Dedifferentiated amniotic fluid mesenchymal stem cell (primary cell): Measurements from ENCODE around the gene MAGT1.
A peak's percentile ranks its signal among the peaks of the same experiment; 100 is the strongest.
"Not testable (repeated sequence)": the region's sequence is repeated elsewhere in the genome, so short reads cannot be mapped to it uniquely, and the experiment has no call there.

ENCODE experiments used
- DNase-seq: peaks from one replicate; pipeline ENCODE4 v3.0.0-alpha.2; 2016; ENCODE audit errors: extremely low spot score

MAGT1 gene

DNA sequence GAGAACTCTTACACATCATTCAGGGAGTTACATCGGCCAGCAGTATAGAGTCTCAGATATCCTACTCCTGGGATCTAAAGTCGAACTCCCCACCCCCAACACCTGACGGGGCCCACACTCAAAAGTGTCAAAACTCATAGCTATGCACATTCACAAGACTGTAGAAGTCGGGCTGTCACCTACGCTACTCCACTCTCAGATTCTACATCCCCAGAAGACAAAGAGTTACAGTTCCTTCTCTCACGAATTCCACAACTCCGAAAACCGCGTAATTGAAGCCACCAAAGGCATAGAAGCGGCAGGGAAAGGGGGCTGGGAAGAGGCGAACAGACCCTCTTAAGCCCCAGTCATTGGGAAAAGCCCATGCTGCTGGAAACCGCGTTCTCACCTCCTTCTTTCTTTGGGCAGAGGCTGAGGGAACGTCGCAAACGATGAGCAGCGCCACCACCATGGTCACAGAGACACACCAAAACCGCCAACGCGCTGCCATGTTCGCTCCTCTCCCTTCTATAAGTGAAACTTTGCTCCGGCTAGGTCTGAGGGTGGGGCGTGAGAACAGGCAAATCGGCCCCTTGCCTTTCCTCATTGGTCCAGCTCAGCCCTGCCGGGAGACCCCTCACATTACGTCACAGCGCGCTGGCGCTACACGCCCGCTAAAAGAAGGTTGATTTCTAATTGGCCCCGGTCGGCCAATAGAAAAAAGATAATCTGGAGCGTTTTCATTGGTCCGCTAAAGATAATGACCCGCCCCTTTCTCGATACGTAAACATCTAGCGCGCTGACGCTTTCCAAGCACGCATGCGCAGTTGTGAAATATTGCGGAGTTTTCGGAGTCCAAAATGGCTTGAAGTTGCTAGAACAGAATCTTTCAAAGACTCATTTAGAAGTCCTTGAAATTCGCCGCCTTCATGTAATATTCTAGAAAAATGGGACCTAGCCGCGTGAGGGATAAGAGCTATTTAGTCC lies at the start of gene MAGT1:
MAGT1 (minus strand) TSS at position 515 of the 966 bp plus-strand sequence; CDS start at position 490, 25 bp downstream.
- DNase-seq = peak; percentile 95

DNA sequence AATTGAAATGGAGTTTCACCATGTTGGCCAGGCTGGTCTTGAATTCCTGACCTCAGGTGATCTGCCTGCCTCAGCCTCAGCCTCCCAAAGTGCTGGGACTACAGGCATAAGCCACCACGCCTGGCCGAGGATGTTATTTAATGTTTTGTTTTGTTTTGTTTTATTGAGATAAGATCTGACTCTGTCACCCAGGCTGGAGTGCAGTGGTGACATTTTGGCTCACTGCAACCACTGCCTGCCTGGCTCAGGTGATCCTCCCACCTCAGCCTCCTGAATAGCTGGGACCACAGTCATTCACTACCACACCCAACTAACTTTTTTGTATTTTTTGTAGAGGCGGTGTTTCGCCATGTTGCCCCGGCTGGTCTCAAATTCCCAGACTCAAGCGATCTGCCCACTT lies 49.8 kb upstream of the MAGT1 start:
- DNase-seq = not testable (repeated sequence)

DNA sequence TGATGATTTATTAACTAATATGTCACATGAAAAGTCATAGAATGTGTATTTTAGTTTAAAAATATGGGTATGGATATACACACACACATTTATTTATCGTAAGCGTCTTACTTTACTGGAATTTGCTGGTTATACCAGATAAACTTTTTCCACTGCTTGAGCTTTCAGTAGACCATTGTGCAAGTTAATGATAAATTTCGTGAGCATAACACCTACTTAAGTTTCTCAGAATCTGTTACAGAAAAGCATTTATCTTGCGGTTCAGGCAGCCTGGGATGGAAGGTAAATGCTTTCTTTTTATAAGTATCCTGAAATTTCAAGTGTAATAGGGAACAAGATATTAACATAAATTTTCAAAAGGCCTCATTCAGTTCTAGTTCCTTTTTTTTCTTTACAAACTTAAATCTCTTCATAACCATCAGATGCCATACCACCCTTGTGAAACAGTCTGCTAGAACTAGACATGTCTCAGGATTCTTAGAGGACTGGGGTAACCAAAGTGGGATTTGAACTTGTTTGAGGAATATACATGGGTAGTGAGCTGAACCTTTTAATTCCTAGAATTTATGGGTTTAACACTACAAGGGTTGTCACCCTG lies 42.9 kb upstream of the MAGT1 start:
- no peak for DNase-seq

DNA sequence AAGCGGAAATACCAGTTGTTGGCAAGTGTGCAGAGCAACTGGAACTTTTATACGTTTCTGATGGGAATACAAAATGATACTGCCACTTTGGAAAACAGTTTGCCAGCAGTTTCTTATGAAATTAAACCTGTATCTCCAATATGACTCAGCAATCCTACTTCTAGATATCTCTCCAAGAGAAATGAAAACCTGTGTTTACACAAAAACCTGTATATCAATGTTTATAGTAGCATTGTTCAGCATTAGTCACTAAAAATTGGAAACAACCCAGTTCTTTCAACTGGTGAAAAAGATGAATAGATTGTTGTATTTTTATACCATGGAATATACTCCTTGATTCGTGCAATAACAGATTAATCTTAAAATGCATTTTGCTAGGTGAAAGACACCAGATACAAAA lies 42.1 kb upstream of the MAGT1 start:
- DNase-seq = no peak

DNA sequence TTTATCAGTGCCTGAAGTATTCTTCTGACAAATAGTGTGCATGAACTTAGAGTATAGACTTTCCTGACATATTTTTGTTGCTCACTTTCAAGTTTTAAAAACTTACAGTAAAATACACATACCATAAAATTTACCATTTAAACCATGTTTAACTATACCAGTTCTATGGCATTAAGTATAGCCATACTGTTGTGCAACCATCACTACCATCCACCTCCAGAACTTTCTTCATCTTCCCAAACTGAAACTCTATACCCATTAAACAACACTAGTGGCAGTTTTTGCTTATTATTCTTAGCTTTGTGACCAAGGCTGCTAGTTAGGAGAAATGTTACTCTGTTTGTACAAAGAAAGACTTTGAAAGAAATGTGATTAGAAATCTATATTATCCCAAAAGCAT lies 41.1 kb upstream of the MAGT1 start:
- DNase-seq = no peak

DNA sequence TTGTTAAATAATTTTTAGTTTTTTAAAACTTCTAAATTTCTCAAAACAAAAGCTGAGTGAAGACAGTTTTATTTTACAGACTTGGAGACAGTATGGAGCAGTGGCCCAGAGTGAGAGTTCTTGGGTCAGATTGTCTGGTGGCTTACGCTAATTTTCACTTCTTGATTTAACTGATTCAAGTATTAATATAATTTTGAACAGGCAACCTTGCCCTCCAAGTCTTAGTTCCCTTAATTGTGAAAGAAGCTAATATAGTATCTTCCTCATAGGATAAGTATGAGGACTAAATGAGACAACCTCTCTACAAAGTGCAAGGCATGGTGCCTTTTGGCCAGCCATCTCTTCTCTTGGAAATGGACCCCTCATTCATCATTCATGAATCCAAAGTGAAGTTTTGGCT lies 40.7 kb upstream of the MAGT1 start:
- DNase-seq = no peak

DNA sequence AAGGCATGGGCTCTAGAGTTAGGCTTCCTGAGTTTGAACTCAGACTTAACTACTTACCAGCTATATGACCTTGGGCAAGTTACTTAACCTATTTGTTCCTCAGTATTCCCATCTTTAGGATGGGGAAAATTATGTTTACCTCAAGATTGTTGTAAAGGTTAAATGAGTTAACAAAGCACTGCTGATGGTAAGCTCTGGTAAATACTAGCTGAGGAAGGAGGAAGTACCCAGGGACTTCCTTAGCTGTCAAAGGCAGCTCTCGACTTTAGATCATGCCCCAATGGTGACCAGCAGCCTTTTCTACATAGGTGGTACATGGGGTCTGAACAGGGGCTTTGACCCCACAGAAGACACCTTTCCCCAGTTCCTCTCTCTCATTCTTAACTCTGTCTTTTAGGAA lies 35.3 kb upstream of the MAGT1 start:
- no peak for DNase-seq

DNA sequence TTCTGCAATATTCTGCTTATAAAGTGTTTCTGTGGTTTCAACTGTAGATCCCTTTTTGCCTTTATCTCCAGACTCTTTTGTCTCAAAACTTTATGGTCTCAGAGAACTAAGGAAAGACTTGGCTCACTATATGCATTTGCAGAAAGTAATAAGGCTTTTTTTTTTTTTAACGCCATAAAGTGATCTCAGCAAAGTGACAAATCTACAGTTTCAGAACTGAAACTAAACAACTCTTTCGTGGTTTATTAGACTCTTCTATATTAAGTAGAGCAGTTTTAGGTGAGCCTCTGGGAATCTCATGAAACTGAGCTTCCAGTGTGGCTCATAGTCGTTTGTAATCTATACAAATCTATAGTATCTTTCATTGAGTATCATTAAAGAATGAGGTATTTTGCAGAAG lies 30.5 kb upstream of the MAGT1 start:
- DNase-seq = no peak

DNA sequence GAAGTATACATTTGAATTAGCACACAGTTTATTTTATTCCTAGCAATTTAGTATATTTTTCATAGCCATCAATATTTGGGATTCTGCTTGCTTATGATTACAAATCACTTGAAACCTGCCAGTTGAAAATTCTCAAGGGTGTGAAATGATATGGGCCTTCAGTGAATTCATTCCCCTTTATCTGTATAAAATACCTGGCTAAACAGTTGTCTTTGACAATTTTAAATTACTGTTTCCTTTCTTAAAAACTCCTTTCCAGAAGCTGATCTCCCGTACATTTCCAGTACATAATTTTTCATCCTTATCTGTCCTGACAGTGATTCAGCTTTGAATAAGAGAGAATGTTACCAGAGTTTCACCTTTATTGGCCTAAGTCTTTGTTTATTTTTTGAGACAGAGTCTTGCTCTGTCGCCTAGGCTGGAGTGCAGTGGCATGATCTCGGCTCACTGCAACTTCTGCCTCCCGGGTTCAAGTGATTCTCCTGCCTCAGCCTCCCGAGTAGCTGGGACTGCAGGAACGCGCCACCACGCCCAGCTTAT lies 29.2 kb upstream of the MAGT1 start:
- no peak for DNase-seq

DNA sequence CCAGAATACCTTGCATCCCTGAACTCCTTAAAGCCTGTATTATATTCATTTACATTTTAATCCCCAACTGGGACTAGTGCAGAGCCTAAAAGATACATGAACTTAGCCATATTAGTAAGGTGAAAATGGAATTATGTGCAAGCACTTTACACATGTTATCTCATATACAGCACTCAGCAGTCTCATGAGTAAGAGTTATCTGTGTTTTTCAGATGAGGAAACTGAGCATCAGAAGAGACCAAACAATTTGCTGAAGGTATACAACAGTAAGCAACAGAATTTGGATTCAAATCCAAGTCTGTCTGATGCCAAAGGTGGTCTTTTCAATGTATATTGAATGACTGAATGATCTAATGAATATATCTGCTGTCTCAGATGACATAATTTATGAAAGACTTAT lies 27.6 kb upstream of the MAGT1 start:
- DNase-seq = no peak

DNA sequence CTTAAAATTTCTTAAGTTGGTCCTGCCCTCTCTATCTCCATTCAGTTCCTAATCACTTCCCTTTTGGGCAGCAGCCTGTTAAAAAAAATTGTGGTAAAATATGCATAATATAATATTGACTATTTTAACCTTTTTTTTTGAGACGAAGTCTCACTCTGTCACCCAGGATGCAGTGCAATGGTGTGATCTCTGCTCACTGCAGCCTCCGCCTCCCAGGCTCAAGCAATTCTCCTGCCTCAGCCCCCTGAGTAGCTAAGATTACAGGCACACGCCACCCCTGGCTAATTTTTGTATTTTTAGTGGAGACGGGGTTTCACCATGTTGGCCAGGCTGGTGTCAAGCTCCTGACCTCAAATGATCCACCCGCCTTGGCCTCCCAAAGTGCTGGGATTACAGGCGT lies 24.1 kb upstream of the MAGT1 start:
- not testable (repeated sequence) for DNase-seq

DNA sequence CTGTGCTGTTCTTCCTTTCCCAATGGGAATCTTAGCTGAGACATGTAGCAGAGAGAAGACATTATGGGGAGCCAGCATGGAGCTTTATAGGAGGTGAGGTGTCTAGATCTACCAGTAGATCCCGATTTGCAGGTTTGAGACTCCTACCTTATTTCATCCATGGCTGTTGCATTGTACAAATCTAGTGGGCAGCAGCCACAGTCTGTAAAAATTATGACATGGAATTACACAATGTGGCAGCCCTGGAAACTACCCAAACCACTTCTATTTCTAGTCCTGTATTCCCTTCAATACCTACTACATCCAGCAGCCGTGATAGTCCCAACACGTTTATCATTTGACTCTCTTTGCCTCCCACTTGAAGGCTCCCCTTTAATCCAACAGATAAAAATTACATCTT lies 23.3 kb upstream of the MAGT1 start:
- no peak for DNase-seq

DNA sequence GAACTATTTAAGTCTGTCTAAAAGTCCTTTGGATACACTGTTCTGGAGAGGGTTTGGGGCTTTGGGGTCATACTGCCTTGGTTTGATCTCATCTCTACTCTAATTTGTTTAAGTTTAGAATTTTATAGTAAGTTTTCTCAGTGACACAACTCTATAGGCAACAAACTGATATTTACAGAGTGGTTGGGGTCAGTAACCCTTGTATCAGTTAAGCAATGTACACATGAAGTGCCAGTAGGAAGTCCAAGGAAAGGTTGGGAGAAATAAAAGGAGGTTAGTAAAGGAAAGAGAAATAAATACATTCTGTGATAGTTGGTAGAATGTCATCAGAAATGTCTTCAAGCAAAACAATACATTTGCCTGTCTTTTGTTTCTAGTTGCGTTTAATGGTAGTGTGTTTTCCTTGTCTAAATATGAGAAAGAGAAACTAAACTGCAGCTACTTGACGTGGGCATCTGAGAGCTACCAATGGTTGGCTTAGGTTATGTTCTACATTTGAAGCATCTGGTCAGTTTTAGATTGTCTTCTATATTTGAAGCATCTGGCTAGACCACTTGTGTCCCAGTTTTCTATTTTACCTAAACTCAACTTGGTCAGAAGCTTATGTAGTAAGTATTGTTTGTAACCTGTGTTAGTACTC lies 22.2 kb upstream of the MAGT1 start:
- DNase-seq = no peak

DNA sequence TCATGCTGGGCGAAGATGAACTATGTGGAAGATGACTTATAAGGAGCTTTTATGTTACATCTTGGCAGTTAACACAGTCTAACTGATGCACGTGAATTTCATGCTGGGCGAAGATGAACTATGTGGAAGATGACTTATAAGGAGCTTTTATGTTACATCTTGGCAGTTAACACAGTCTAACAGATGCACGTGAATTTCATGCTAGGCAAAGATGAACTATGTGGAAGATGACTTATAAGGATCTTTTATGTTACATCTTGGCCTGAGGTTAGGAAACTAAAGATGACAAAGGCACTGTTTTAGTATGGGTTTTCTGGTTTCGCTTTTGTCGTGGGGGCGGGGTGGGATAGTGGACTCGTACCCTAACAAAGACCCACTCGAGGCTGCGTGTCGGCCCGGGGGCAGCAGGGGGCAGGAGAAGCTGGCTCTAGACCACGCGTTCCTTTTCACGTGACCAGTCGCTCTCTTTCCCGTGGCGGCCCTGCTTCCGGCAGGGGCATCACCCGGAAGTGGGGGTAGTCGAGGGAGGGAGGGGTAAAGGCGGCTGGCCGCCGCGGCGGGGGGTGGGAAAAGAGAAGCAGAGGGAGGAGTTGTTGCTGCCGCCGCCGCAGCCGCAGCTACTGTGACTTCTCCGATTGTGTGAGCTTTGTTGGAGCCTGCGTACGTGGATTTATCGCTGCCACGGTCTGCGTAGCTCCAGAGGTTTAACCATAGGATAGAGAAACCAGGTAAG lies 15.0 kb upstream of the MAGT1 start, which contains the start of gene ATP7A:
ATP7A (plus strand) TSS at position 586 of the 733 bp plus-strand sequence. CDS start 60,949 bp downstream, outside the sequence.
- DNase-seq = peak; percentile 77

DNA sequence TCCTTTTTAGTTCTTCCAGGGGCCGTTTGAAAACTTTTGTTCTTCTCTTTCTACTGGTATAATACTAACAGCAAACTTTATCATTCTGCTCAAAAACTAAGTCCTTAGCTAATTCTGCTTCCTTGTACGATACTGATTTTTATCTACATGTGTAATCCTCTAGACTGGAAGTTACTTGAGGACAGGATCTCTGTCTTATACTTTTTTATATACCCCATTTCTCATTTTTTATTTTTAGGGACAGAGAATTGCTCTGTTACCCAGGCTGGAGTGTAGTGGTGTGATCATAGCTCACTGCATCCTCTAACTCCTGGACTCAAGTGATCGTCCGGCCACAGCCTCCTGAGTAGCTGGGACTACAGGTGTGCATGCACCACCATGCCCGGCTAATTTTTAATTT lies 6.3 kb upstream of the MAGT1 start:
- no peak for DNase-seq

DNA sequence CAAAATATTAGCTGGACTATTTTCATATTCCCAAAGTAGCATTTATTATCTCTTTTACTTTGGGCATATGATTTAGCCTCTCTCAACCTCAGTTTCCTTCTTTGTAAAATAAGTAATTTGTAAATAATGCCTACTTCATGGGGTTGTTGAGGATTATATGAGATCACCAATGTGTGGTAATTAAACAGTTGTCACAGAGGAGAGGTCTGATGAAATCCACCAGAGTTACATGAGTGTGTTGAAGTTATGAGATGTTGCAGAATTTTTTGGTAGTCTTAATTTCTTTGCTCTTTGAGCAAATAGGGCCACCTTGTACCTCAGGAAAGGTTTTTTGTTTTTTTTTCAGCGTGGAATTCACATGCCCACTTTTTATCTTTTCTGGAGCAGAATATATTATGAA lies 5.5 kb upstream of the MAGT1 start:
- no peak for DNase-seq

DNA sequence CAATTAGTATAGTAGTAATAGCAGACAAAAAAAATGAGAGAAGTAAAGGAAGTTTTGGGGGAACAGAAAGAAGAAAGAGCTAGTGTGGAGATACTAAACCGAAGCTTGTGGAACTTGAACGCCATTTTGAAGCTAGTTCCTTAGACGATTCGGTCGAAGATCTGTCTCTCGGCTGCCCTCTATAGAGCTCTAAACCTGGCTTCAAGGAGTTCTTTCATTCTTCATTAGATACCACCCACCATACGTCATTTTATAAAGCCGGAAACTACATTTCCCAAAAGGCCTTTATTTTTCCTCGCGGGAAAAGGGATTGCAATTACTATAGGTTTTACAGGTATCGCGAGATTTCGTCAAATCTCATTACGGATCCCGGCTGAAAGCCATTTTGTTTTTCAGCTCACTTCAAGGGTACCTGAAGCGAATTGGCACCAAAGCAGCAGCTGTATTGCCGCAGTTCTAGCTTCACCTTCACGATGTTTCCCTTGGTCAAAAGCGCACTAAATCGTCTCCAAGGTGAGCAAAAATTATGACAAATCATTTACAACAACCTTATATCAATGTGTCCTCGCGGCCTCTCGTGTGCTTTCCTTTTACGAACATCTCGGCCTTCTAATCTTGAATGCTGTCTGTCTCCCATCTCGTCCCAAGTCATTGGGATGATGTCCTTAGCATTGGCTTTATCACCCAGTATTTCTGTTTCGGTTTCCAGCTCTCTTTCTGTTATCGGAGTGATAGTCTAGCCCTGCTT lies 4.0 kb upstream of the MAGT1 start, which contains the start of gene COX7B:
COX7B (plus strand) TSS at position 388 of the 748 bp plus-strand sequence; CDS start at position 474, 86 bp downstream.
- peak; percentile 97 for DNase-seq

DNA sequence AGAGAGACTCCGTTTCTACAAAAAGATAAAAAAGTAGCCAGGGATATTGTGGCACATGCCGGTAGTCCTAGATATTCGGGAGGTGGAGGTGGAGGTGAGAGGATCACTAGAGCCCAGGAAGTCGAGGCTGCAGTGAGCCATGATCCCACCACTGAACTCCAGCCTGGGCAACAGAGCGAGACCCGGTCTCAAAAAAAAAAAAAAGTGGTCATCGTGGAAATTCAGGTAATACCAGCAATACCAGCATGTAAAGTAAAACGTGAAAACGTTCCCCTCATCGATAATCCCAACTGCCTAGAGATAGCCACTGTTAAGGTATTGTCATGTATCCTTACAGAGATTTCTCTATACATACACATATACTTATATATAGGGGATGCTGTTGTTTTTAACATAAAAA lies 1.5 kb downstream of the MAGT1 start:
- no peak for DNase-seq

DNA sequence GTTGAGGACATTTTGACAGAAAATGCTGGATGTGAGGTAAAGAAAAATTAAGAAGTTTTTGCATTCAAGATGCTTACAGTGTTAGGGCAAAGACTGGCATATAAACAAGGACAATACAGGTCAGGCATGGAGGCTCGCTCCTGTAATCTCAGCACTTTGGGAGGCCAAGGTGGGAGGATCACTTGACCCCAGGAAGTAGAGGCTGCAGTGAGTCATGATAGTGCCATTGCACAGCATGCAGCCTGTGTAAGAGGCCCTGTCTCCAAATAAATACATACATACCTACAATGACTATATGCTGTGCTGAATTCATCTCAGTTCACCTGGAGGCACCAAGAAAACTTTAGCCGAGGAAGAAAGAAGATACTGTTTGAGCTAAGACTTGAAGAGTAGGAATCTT lies 2.3 kb downstream of the MAGT1 start:
- no peak for DNase-seq

DNA sequence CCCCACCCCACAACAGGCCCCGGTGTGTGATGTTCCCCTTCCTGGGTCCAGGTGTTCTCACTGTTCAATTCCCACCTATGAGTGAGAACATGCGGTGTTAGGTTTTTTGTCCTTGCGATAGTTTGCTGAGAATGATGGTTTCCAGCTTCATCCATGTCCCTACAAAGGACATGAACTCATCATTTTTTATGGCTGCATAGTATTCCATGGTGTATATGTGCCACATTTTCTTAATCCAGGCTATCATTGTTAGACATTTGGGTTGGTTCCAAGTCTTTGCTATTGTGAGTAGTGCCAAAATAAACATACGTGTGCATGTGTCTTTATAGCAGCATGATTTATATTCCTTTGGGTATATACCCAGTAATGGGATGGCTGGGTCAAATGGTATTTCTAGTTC lies 13.8 kb downstream of the MAGT1 start:
- not testable (repeated sequence) for DNase-seq

DNA sequence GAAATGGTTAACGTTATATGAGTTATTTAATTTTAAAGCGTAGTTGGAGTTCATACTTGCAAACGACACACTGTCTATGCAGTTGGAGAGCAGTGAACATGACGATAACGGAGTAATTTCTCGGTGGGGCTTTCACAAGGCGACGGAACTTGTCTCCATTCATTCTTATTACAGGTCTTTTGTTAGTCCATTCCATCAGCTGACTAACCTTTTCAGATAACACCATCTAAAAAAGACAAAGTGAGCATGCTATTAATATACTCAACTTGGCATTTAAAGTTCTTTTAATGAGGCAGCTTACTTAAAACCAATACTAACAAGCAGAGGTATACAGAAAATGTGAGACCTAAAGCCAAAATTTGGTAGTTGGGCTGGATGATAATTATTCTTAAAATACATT lies 19.9 kb downstream of the MAGT1 start:
- no peak for DNase-seq
